Pancreas (tissue), 10 donors: ENCODE measurements around the gene CRABP2. TPM values are rescaled to one million over a fixed set of nuclear protein-coding genes. Genes with fewer than 3 reads are reported as not detected.
A peak's percentile ranks its signal among the peaks of the same experiment; 100 is the strongest.

Experiments used
- ATAC-seq, 4 donors: fragments of 200-7000 bp; cut with Tn5 transposase; one replicate each; pipeline versions ENCODE4 v1.8.0 to v1.9.1; 2020; ENCODE audit warnings: mild to moderate bottlenecking in 4 of 4, moderate library complexity in 4 of 4
- DNase-seq, 6 donors: peaks; one replicate each; pipeline ENCODE4 v3.0.0-alpha.2; 2020
- FAIRE-seq: peaks from 2 replicates; lab custom pipeline; 2012; peaks lifted over from hg19 to GRCh38; lab: Jason Lieb, UNC
- H3K27ac ChIP-seq, 4 donors: fragments of 200-600 bp; sonication (generic); 1 replicate in 3 of 4; 2 replicates in 1 of 4; pipeline versions ENCODE4 v1.5.0 to v1.8.0; 2020
- H3K27me3 ChIP-seq, 4 donors: fragments of 200-600 bp; one replicate each; pipeline ENCODE4 v1.8.0; 2021
- H3K36me3 ChIP-seq, 3 donors: fragments of 200-600 bp; sonication (generic) in 1 of 3; one replicate each; pipeline versions ENCODE4 v1.5.0 to v1.8.0; 2020 to 2021
- H3K4me1 ChIP-seq, 3 donors: fragments of 200-600 bp; one replicate each; pipeline ENCODE4 v1.8.0; 2021
- H3K4me3 ChIP-seq, 4 donors: fragments of 200-600 bp; sonication (generic) in 2 of 4; one replicate each; pipeline versions ENCODE4 v1.5.0 to v1.8.0; 2020 to 2021
- H3K9me3 ChIP-seq, 4 donors: fragments of 200-600 bp; one replicate each; pipeline ENCODE4 v1.8.0; 2021
- CTCF ChIP-seq, 4 donors: fragments of 200-600 bp; sonication (generic) in 3 of 4; IDR thresholded peaks; one replicate each; pipeline versions ENCODE4 v1.5.0 to v1.8.0; 2021; ENCODE audit warnings: antibody characterized with exemption in 4 of 4
- WGBS, 2 donors: extraction: QIAGEN DNeasy Blood & Tissue Kit; methylation state at CpG; one replicate each; pipeline ENCODE4 v1.1.7; 2013; 5-methylcytosine and 5-hydroxymethylcytosine counted together
- intact Hi-C, 3 donors: fragments of 100-400 bp; cut with DNase I; formaldehyde crosslinking; loops; one replicate each; pipeline versions ENCODE4 v1.11.1 to v1.14.2; 2022
- polyA plus RNA-seq, 2 donors: library from polyadenylated mRNA; stranded (reverse); fragments of 200-250 nt; gene quantifications; one replicate each; pipeline ENCODE4 v1.2.3, GENCODE V29; 2013
- total RNA-seq, 6 donors: library from RNA; stranded (reverse); fragmentation: NEBNext Ultra II Directional in 4 of 6; extraction: Animal tissue kit (Norgen Biotek cat#: 25700) in 4 of 6; gene quantifications; one replicate each; pipeline versions ENCODE4 v1.2.1 to v1.2.4, GENCODE V29; 2021 to 2023
- donor health status: healthy with polysubstance abuse.
- donor health status: DM: no; HTN: no; CAD: no; lungs with moderate emphysema.
- donor health status: DM: no; HTN: no; CAD: no.
- donor health status: control.
- donor health status: control.
- donor health status: Bipolar disorder and iron deficiency.
- donor health status: DM: yes; HTN: yes; CAD: no.
- donor health status: DM: no; HTN: no; CAD: no.
- donor health status: DM: no; HTN: no; CAD: no.
- donor health status: DM: yes; HTN: yes; CAD: no.

The CRABP2 gene
- total and polyA plus RNA-seq, 8 donors = 0.38 to 5.0 (median 2.4) TPM

GRCh38 chr1:156696755-156697154 is 8.6 kb downstream of the CRABP2 start:
- TF ChIP-seq CTCF (IDR thresholded peaks at IDR 0.05) = no peak
- ATAC-seq (no peak), FAIRE-seq (no peak), DNase-seq (no peak)
- Histone ChIP-seq H3K4me1 (peaks cover 5 to 9% (median 9%) of the 10 kb centered on the region in 3 donors), H3K36me3 (no peaks in the 10 kb centered on the region), H3K27me3 (no peaks in the 10 kb centered on the region), H3K9me3 (no peaks in the 10 kb centered on the region), H3K27ac (no peak overlapping the region), H3K4me3 (no peak overlapping the region)
- WGBS, 2 donors = 85 to 92% methylated on average over 8 of the region's 8 CpGs
- intact Hi-C loops = no loop called here

GRCh38 chr1:156694690-156694962 is 10.8 kb downstream of the CRABP2 start:
- intact Hi-C loops = loop anchor here in 2 of 3 donors (5.0 kb wide), 1 partner anchor 33 kb away; the partner anchor contains the start of genes ISG20L2 (in 2 of the 2) and METTL25B (in 2 of the 2)
- no peaks in the 10 kb centered on the region for H3K9me3 ChIP-seq
- no peaks in the 10 kb centered on the region for H3K27me3 ChIP-seq
- H3K4me3 ChIP-seq = no peak overlapping the region
- DNase-seq (peak in 1 of 6 donors; percentile 6), ATAC-seq (no peak), FAIRE-seq (no peak)
- H3K27ac ChIP-seq = no peak overlapping the region
- TF ChIP-seq CTCF (IDR thresholded peaks at IDR 0.05) = no peak
- WGBS, 2 donors = 89 to 96% methylated on average over 5 of the region's 5 CpGs
- peaks cover 5 to 12% (median 9%) of the 10 kb centered on the region in 3 donors for H3K4me1 ChIP-seq
- H3K36me3 ChIP-seq = no peaks in the 10 kb centered on the region

GRCh38 chr1:156693848-156694689 is 11.3 kb downstream of the CRABP2 start:
- ATAC-seq = peak in 2 of 4 donors; percentile 29 to 46
- no peaks in the 10 kb centered on the region for H3K27me3 ChIP-seq

GRCh38 chr1:156692925-156693847 is 12.2 kb downstream of the CRABP2 start:
- FAIRE-seq = no peak
- no peak overlapping the region for H3K27ac ChIP-seq
- intact Hi-C loops = loop anchor here in 2 of 3 donors (5.0 kb wide), 1 partner anchor 34 kb away; the partner anchor contains the start of genes ISG20L2 (in 2 of the 2) and METTL25B (in 2 of the 2)
- peak; percentile 80 to 85 (median 84) for ATAC-seq
- DNase-seq = peak; percentile 24 to 81 (median 71)
- H3K27me3 ChIP-seq = no peaks in the 10 kb centered on the region
- H3K4me3 ChIP-seq = no peak overlapping the region
- no peak for TF ChIP-seq CTCF (IDR thresholded peaks at IDR 0.05)
- 50 to 60% methylated on average over 14 to 16 of the region's 16 CpGs for WGBS, 2 donors
- H3K4me1 ChIP-seq = peaks cover 5 to 12% (median 9%) of the 10 kb centered on the region in 3 donors
- no peaks in the 10 kb centered on the region for H3K36me3 ChIP-seq
- no peaks in the 10 kb centered on the region for H3K9me3 ChIP-seq

More at GRCh38 chr1:156693848-156694689, 11.3 kb downstream of the CRABP2 start:
- no peak for TF ChIP-seq CTCF (IDR thresholded peaks at IDR 0.05)
- Histone ChIP-seq H3K9me3 (no peaks in the 10 kb centered on the region), H3K4me3 (no peak overlapping the region), H3K4me1 (peaks cover 5 to 12% (median 9%) of the 10 kb centered on the region in 3 donors), H3K36me3 (no peaks in the 10 kb centered on the region), H3K27ac (no peak overlapping the region)
- FAIRE-seq (no peak), DNase-seq (peak in 1 of 6 donors; percentile 51)
- WGBS, 2 donors = 76 to 80% methylated on average over 12 of the region's 12 CpGs
- intact Hi-C loops = loop anchor here in 2 of 3 donors (5.0 kb wide), 1 partner anchor 33 kb away; the partner anchor contains the start of genes ISG20L2 (in 2 of the 2) and METTL25B (in 2 of the 2)
